SK-N-SH treated with all-trans-retinoic acid at 6 μM for 48 hours (cell line): ENCODE data around the gene CEACAM5.

ENCODE experiments used
- ARNTL ChIP-seq: fragments of 450-650 bp; formaldehyde crosslinking; IDR thresholded peaks from 2 replicates; pipeline ENCODE4 v1.5.0; 2020; ENCODE audit warnings: low read depth, mild to moderate bottlenecking, moderate library complexity, borderline replicate concordance
- ZNF8 ChIP-seq: fragments of 450-650 bp; formaldehyde crosslinking; IDR thresholded peaks from 2 replicates; pipeline ENCODE4 v1.5.0; 2020; ENCODE audit warnings: mild to moderate bottlenecking, moderate library complexity
- TF ChIP-seq, protein P1 (sequence below): fragments of 250-450 bp; sonication (Bioruptor Pico); IDR thresholded peaks from 2 replicates; pipeline ENCODE4 v1.5.1; 2020; ENCODE audit warnings: low read depth, mild to moderate bottlenecking, moderate library complexity

DNA sequence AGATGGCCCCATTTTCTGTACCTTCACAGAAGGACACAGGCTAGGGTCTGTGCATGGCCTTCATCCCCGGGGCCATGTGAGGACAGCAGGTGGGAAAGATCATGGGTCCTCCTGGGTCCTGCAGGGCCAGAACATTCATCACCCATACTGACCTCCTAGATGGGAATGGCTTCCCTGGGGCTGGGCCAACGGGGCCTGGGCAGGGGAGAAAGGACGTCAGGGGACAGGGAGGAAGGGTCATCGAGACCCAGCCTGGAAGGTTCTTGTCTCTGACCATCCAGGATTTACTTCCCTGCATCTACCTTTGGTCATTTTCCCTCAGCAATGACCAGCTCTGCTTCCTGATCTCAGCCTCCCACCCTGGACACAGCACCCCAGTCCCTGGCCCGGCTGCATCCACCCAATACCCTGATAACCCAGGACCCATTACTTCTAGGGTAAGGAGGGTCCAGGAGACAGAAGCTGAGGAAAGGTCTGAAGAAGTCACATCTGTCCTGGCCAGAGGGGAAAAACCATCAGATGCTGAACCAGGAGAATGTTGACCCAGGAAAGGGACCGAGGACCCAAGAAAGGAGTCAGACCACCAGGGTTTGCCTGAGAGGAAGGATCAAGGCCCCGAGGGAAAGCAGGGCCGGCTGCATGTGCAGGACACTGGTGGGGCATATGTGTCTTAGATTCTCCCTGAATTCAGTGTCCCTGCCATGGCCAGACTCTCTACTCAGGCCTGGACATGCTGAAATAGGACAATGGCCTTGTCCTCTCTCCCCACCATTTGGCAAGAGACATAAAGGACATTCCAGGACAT lies 13.4 kb upstream of the CEACAM5 start:
- TF ChIP-seq ARNTL: no peak
- TF ChIP-seq, protein P1, sequence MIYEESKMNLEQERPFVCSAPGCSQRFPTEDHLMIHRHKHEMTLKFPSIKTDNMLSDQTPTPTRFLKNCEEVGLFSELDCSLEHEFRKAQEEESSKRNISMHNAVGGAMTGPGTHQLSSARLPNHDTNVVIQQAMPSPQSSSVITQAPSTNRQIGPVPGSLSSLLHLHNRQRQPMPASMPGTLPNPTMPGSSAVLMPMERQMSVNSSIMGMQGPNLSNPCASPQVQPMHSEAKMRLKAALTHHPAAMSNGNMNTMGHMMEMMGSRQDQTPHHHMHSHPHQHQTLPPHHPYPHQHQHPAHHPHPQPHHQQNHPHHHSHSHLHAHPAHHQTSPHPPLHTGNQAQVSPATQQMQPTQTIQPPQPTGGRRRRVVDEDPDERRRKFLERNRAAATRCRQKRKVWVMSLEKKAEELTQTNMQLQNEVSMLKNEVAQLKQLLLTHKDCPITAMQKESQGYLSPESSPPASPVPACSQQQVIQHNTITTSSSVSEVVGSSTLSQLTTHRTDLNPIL: no peak
- no peak for TF ChIP-seq ZNF8 (CRISPR knock-in tag)
